Caco-2 (cell line): ENCODE measurements around the gene GP1BB. TPM values are rescaled to one million over a fixed set of nuclear protein-coding genes. Genes with fewer than 3 reads are reported as not detected.

Experiments used
- BruUV-seq: library from RNA; stranded (reverse); fragments of 400-500 nt; replicated peaks from 2 replicates; lab custom pipeline; 2021; lab: Mats Ljungman, UMichigan
- CTCF ChIA-PET: fragments of 300-600 bp; sonication (Branson Sonifier 250); formaldehyde crosslinking; loops from one replicate; lab custom pipeline; 2022; ENCODE audit warnings: antibody characterized with exemption; lab: Charles Lee
- POLR2A ChIA-PET: fragments of 300-600 bp; sonication (Branson Sonifier 250); formaldehyde crosslinking; loops from one replicate; lab custom pipeline; 2022; ENCODE audit warnings: antibody characterized with exemption; lab: Charles Lee
- DNase-seq, 2 experiments: peaks; one replicate each; pipeline versions ENCODE4 v3.0.0 to v3.0.0-alpha.2; 2020 to 2022
- H3K27me3 ChIP-seq: replicated peaks from 2 replicates; pipeline ENCODE4 v1.6.0; 2011; ENCODE audit warnings: low read length; ENCODE audit not compliant: control insufficient read depth, insufficient read depth
- H3K36me3 ChIP-seq: 2 replicates; pipeline ENCODE4 v1.5.1; 2011; ENCODE audit warnings: low read length; ENCODE audit not compliant: control insufficient read depth, insufficient read depth
- H3K4me1 ChIP-seq: fragments of 250-450 bp; sonication (Bioruptor Pico); 2 replicates; pipeline ENCODE4 v1.5.1; 2020; ENCODE audit warnings: mild to moderate bottlenecking
- H3K4me3 ChIP-seq: 2 replicates; pipeline ENCODE4 v1.5.1; 2011; ENCODE audit warnings: low read depth, mild to moderate bottlenecking, control low read depth, low read length
- H3K9me3 ChIP-seq: fragments of 250-450 bp; sonication (Bioruptor Pico); 2 replicates; pipeline ENCODE4 v1.5.1; 2020; ENCODE audit warnings: mild to moderate bottlenecking, moderate library complexity
- H3K27ac Mint-ChIP-seq: one replicate; pipeline ENCODE4 v1.8.0; 2022; ENCODE audit warnings: mixed read lengths; ENCODE audit not compliant: unreplicated experiment
- H3K27me3 Mint-ChIP-seq: one replicate; pipeline ENCODE4 v1.8.0; 2022; ENCODE audit warnings: mixed read lengths; ENCODE audit not compliant: insufficient read depth, unreplicated experiment
- H3K36me3 Mint-ChIP-seq: one replicate; pipeline ENCODE4 v1.8.0; 2022; ENCODE audit warnings: mild to moderate bottlenecking, mixed read lengths; ENCODE audit not compliant: insufficient read depth, unreplicated experiment
- H3K4me1 Mint-ChIP-seq: one replicate; pipeline ENCODE4 v1.8.0; 2022; ENCODE audit warnings: low read depth, mixed read lengths; ENCODE audit not compliant: unreplicated experiment
- H3K4me3 Mint-ChIP-seq: one replicate; pipeline ENCODE4 v1.8.0; 2022; ENCODE audit warnings: mild to moderate bottlenecking, moderate library complexity, mixed read lengths; ENCODE audit not compliant: unreplicated experiment
- H3K9me3 Mint-ChIP-seq: one replicate; pipeline ENCODE4 v1.8.0; 2022; ENCODE audit warnings: mixed read lengths; ENCODE audit not compliant: unreplicated experiment
- CTCF ChIP-seq, 2 experiments: fragments of 200-600 bp in 1 of 2; IDR thresholded peaks; 1 replicate in 1 of 2; 2 replicates in 1 of 2; pipeline versions ENCODE4 v1.5.1 to v1.8.0; 2011 to 2022; ENCODE audit warnings: antibody characterized with exemption in 1 of 2, control low read depth in 1 of 2, inconsistent platforms in 1 of 2, low read depth in 1 of 2, low read length in 1 of 2, mild to moderate bottlenecking in 1 of 2, moderate library complexity in 1 of 2; ENCODE audit not compliant: insufficient read depth in 1 of 2, severe bottlenecking in 1 of 2, unreplicated experiment in 1 of 2
- intact Hi-C: fragments of 100-400 bp; cut with micrococcal nuclease; formaldehyde crosslinking; loops from one replicate; pipeline ENCODE4 v1.10.0; 2022; ENCODE audit not compliant: unreplicated experiment
- total RNA-seq: library from RNA; stranded (reverse); gene quantifications from 2 replicates; pipeline ENCODE4 v1.2.3, GENCODE V29; 2022

GP1BB gene
- total RNA-seq, 1 experiment from 2014 or later: 1.0 TPM

DNA sequence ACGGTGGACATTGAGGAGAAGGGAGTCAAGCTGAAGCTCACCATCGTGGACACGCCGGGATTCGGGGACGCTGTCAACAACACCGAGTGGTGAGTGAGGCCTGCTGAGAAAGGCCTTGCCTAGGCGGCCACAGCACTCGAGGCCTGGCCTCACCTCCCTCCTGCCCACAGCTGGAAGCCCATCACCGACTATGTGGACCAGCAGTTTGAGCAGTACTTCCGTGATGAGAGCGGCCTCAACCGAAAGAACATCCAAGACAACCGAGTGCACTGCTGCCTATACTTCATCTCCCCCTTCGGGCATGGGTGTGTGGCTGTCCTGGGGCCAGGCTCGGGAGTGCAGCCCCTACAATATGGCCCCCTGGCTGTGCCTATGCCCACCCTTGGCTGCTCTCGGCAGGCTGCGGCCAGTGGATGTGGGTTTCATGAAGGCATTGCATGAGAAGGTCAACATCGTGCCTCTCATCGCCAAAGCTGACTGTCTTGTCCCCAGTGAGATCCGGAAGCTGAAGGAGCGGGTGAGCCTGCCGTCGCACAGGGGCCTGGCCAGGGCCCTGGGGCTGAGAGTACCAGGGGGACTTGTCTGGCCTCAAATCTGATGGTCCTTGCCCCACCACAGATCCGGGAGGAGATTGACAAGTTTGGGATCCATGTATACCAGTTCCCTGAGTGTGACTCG, 3.0 kb upstream of the GP1BB start:
- intact Hi-C loops: no loop called here
- no peaks in the 10 kb centered on the region for H3K9me3 ChIP-seq
- H3K4me1 ChIP-seq: peaks cover 4% of the 10 kb centered on the region
- Mint-ChIP-seq H3K27me3 (peaks cover 8% of the 10 kb centered on the region), H3K4me3 (no peak overlapping the region), H3K27ac (no peak overlapping the region), H3K9me3 (no peaks in the 10 kb centered on the region), H3K36me3 (no peaks in the 10 kb centered on the region), H3K4me1 (no peaks in the 10 kb centered on the region)
- DNase-seq: no peak
- H3K36me3 ChIP-seq: no peaks in the 10 kb centered on the region
- no peak overlapping the region for H3K4me3 ChIP-seq
- CTCF ChIA-PET: interaction anchor here (0.9 kb wide), 1 partner anchor 233 kb away, joined by 3 read pairs; no protein-coding TSS in a partner anchor
- BruUV-seq: no TSS peak
- TF ChIP-seq CTCF (IDR thresholded peaks at IDR 0.05; ENCODE audit: insufficient read depth in 1 of 2, low read depth in 1 of 2, low read length in 1 of 2, severe bottlenecking in 1 of 2, unreplicated experiment in 1 of 2): no peak
- no peaks in the 10 kb centered on the region; the same call in 1 of the 2 replicates for H3K27me3 ChIP-seq
- POLR2A ChIA-PET: no interaction called here

DNA sequence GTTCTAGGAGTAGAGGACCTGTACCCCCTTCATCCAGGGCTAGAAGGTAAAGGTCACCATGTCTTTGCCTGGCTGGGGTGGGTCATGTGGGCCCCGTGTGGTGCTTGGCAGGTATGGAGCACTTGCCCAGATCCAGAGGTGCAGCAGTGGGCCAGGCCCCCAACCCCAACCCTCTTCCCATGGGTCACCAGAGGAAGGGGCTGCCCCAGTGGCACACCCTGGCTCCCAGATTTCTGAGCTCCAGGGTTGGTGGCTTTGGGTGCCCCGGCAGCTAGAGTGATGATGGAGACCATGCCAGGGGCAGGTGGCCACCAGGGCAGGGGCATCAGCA, 2.4 kb upstream of the GP1BB start:
- H3K4me3 ChIP-seq: no peak overlapping the region
- H3K27me3 ChIP-seq: no peaks in the 10 kb centered on the region; the same call in 1 of the 2 replicates
- ChIA-PET CTCF (no interaction called here), POLR2A (no interaction called here)
- no peak for DNase-seq
- intact Hi-C loops: no loop called here
- Mint-ChIP-seq H3K36me3 (no peaks in the 10 kb centered on the region), H3K9me3 (no peaks in the 10 kb centered on the region), H3K4me1 (no peaks in the 10 kb centered on the region), H3K27me3 (peaks cover 12% of the 10 kb centered on the region), H3K4me3 (no peak overlapping the region), H3K27ac (no peak overlapping the region)
- no peaks in the 10 kb centered on the region for H3K9me3 ChIP-seq
- H3K36me3 ChIP-seq: no peaks in the 10 kb centered on the region
- BruUV-seq: no TSS peak
- no peak for TF ChIP-seq CTCF (IDR thresholded peaks at IDR 0.05; ENCODE audit: insufficient read depth in 1 of 2, low read depth in 1 of 2, low read length in 1 of 2, severe bottlenecking in 1 of 2, unreplicated experiment in 1 of 2)
- peaks cover 4% of the 10 kb centered on the region for H3K4me1 ChIP-seq

- Mint-ChIP-seq H3K27me3 (peaks cover 12% of the 10 kb centered on the region), H3K4me3 (no peak overlapping the region), H3K9me3 (no peaks in the 10 kb centered on the region), H3K27ac (no peak overlapping the region), H3K36me3 (no peaks in the 10 kb centered on the region), H3K4me1 (no peaks in the 10 kb centered on the region)
- CTCF ChIA-PET: no interaction called here
- DNase-seq: no peak
- Histone ChIP-seq H3K27me3 (no peaks in the 10 kb centered on the region; the same call in 1 of the 2 replicates), H3K4me1 (peaks cover 4% of the 10 kb centered on the region), H3K4me3 (no peak overlapping the region), H3K9me3 (no peaks in the 10 kb centered on the region), H3K36me3 (no peaks in the 10 kb centered on the region)
- no TSS peak for BruUV-seq
- TF ChIP-seq CTCF (IDR thresholded peaks at IDR 0.05; ENCODE audit: insufficient read depth in 1 of 2, low read depth in 1 of 2, low read length in 1 of 2, severe bottlenecking in 1 of 2, unreplicated experiment in 1 of 2): no peak
- intact Hi-C loops: no loop called here
- POLR2A ChIA-PET: no interaction called here
Observed at GRCh38 chr22:19721330-19722177, 1.8 kb upstream of the GP1BB start.
